ENCODE data around the gene CXCL17.

GRCh38 chr19:42407816-42408175 lies 35.0 kb downstream of the CXCL17 start:
- TF ChIP-seq EZH2 (IDR thresholded peaks at IDR 0.05; ENCODE audit: insufficient read depth, low read length) = no peak
- TF ChIP-seq CTCF (IDR thresholded peaks at IDR 0.05; ENCODE audit: insufficient read depth, low read depth, low read length) = no peak
